ENCODE measurements around the gene ULK3.

- TF ChIP-seq CTCF (IDR thresholded peaks at IDR 0.05) (no peak), POLR2A (IDR thresholded peaks at IDR 0.05) (no peak)
Observed at GRCh38 chr15:74890665-74890960, 47.7 kb upstream of the ULK3 start.

Data from vagina (tissue), 2 donors.